Stimulated activated CD4-positive, alpha-beta T cell treated with anti-CD3 and anti-CD28 coated beads, TNF-alpha, amount 100 ng/mL, for 4 hours (primary cell): Measurements from ENCODE around the gene TECR.
"Not testable (repeated sequence)": the region's sequence is repeated elsewhere in the genome, so short reads cannot be mapped to it uniquely, and the experiment has no call there.

Source experiments
- DNase-seq, 3 experiments: peaks; one replicate each; pipeline ENCODE4 v3.0.0-alpha.2; 2020; ENCODE audit warnings: low read depth in 3 of 3

Gene TECR

DNA sequence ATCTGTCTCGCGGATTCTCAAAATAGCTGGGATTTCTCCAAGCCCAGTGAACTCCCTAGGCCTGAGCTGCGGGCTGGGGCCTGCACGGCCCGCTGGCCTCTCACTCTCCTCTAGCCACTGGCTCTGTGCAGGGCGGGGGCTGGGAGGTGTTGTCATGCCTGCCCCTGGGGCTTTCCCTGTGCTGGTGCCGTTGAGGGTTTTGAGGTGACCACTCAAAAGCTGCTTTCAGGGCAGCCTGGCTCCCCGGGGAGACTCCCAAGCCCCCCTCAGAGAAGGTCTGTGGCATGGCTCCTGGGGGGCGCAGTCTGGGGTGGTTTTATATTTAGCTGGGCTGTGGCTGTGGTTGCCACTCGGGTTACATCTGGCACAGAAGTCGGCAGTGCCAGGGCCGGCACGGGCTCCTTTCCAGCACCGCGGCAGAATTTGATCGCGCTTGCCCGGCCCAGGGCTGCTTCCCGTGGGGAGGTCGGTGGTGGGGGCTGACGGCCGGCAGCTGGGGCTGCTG is 32.5 kb downstream of the TECR start:
- no peak for DNase-seq

- DNase-seq, result no peak
Measured at GRCh38 chr19:14562660-14563589, 33.5 kb downstream of the TECR start.

DNA sequence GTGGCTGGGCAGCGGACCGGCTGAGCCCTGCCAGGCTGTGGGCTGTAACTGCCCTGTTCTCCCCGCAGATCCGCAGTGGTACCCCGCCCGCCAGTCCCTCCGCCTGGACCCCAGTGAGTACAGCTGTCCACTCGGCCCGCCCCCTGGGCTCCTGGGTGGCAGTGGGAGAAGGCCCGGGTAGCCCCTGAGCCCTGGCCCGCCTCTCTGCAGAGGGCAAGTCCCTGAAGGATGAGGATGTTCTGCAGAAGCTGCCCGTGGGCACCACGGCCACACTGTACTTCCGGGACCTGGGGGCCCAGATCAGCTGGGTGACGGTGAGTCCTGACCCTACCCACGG is 34.2 kb downstream of the TECR start:
- DNase-seq, result no peak

DNA sequence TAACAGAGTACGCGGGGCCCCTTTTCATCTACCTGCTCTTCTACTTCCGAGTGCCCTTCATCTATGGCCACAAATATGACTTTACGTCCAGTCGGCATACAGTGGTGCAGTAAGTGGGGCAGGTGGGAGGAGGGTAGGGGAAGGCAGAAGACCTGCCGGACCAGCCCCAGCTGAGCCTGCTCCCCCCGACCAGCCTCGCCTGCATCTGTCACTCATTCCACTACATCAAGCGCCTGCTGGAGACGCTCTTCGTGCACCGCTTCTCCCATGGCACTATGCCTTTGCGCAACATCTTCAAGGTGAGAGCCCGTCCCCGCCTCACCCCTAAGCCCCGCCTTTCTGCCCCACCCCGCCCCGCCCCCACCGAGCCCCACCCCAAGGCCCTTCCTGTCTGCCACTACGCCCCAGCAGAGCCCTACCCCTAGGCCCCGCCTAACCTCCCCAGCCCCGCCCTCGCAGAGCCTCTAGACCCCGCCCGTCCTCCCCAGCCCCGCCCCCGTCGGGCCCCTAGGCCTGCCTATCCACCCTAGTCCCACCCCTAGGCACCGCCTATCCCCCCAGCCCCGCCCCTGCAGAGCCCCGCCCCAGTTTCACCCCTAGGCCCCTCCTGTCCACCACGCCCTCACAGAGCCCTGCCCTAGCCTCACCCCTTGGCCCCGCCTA is 34.7 kb downstream of the TECR start:
- peak in 1 of 3 experiments; percentile 26 for DNase-seq

GRCh38 chr19:14564652-14565297 is 35.4 kb downstream of the TECR start:
- DNase-seq, result not testable (repeated sequence)

DNA sequence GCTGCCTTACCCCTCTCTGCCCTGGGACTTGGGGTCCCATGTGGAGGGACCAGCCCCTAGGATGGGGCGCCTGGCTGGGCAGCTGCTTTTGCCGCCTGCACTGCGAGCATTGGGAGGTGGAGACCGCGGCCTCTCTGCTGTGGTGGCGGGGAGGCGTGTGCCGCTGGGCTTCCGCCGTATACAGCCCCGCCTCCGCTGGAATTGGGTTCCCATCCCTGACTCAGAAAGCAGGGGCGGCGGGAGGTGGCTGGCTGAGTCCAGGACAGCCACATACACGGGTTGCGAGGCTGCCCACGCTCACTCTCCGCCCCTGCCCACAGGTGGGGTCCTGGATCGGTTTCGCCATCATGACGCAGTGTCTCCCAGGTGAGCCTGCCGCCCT is 35.9 kb downstream of the TECR start:
- no peak for DNase-seq

- no peak for DNase-seq
Measured at GRCh38 chr19:14565765-14566711, 36.6 kb downstream of the TECR start.

DNA sequence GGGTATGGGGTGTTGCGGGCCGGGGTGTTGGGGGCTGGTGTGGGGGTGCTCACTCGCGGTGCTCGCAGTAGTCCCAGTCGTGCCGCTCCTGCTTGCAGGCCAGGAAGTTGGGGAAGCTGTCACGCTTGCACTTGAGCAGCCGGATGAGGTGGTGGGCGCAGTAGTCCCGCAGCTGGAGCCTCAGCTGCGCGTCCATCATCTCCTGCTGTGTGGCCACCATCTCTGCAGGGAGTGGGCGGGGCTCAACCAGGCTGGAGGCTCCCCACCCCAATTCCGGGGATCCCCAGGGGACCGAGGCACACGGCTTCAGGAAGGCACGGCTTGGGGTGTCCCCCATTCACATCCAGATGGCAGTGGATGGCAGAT is 37.3 kb downstream of the TECR start:
- no peak for DNase-seq

DNA sequence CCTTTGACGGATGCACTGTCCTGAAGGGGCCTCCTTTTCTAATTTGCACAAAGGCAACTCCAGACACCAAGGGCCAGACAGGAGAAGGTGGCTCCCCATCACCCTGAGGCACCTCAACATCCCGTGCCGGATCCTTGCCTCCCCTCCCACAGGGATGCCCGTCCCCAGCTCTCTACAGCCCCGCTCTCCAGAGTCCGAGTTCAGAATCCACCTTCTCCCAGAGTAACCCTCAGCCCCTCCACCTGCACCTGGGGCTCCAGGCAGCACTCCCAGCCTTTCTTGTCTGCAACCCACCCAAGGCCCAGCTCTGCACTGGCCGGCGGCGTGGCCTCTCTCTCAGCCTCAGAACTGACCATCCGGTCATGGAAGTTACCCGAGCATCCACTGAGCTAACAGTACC is 37.7 kb downstream of the TECR start:
- no peak for DNase-seq

GRCh38 chr19:14570864-14571527 is 41.6 kb downstream of the TECR start:
- no peak for DNase-seq

- DNase-seq, result peak; percentile 71 to 77 (median 76)
Measured at GRCh38 chr19:14571695-14572490, 42.5 kb downstream of the TECR start, which contains the start of gene NDUFB7. TSS of gene NDUFB7 (minus strand) at chr19:14572066. CDS start at chr19:14572000, 66 bp downstream.

DNA sequence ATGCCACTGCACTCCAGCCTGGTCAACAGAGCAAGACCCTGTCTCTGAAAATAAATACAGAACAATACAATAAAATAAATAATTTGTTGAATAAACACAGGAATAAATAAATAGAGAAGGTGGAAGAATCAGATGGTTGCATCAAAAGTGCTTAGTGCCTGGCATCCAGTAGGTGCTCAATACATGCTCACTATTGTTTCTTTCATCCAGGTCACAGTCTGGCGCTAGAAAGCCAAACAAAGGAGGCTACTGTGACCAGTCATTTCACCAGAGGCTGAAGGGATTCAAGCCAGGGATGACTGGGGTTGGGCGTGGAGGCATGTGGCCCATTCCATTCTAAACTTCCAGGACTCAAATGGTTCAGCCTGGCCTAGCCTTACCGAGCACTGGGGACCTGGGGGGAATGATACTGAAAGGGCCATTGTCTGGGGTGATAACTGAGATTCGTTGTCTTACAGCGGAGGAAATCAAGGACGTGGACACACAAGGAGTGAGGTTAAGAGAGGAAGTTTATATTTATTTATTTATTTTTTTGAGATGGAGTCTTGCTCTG is 46.1 kb downstream of the TECR start:
- no peak for DNase-seq

GRCh38 chr19:14576363-14576762 is 47.0 kb downstream of the TECR start:
- no peak for DNase-seq

- no peak for DNase-seq
Measured at GRCh38 chr19:14577264-14577663, 47.9 kb downstream of the TECR start.

- no peak for DNase-seq
Measured at GRCh38 chr19:14577885-14578427, 48.6 kb downstream of the TECR start.

GRCh38 chr19:14580623-14581237 is 51.3 kb downstream of the TECR start:
- peak in 1 of 3 experiments; percentile 26 for DNase-seq

DNA sequence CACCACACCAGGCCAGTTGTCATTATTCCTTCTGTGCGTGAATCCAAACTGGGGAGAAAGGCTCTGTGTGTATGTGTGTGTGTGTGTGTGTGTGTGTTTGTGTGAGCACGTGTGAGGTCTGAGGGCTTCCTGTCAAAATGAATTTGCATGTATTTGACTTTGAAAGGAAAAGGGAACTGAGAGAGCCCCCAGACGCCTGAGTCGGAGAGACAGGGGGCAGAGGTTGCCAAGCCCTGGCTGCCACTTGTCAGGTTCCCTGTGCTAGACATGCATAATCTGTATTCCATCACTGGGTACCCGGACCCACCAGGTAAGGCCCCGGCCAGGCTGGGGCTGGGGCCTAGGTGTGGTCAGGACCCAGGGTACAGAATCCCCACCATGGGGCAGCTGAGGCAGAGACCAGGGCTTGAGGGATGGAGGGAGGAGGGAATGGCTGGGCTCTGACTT is 53.5 kb downstream of the TECR start, which contains the start of gene CLEC17A:
TSS of gene CLEC17A (plus strand) at position 191 of the 447 bp plus-strand sequence. CDS start at position 268, 77 bp downstream.
- no peak for DNase-seq

DNA sequence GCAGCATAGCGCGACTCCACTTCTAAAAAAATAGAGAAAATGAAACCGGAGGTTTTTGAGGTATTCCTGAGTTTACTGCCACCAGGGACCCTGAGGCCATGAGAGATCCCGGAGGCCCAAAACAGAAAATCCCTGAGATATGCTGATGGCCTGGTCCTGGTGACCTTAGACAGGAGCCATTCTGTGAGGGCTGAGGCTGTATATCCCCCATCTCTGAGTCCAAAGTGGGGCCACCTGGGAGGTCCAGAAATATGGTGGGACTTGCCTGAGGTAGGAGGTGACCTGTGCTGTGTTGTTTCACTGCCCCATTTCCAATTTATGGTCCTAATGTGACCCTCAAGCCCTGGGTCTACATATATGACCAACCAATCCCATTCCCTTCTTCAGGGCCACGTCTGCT is 55.0 kb downstream of the TECR start:
- DNase-seq, result not testable (repeated sequence)

DNA sequence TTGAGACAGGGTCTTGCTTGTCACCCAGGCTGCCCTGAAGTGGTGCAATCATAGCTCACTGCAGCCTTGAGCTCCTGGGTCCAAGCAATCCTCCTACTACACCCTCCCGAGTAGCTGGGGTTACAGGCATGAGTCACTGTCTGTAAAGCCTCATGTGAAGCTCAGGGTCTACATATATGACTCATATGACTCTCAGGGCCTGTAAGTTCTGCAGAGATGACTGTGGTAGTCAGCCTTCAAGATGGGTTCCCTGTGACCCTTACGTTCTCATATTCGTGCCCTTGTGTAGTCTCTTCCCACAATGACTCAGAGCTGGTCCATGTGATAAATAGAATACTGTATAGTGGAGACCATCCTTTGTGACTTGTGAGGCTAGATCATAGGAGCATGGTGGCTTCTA is 55.8 kb downstream of the TECR start:
- DNase-seq, result not testable (repeated sequence)
